Heart left ventricle (tissue), 16 donors: ENCODE measurements around the gene TMEM185B. TPM values are rescaled to one million over a fixed set of nuclear protein-coding genes. Genes with fewer than 3 reads are reported as not detected.

Source experiments
- ATAC-seq, 4 donors: fragments of 200-7000 bp; cut with Tn5 transposase; one replicate each; pipeline ENCODE4 v1.9.1; 2020 to 2022; ENCODE audit warnings: moderate library complexity in 4 of 4, mild to moderate bottlenecking in 3 of 4, moderate number of reproducible peaks in 1 of 4
- DNase-seq, 5 donors: peaks; one replicate each; pipeline ENCODE4 v3.0.0-alpha.2; 2020
- H3K27ac ChIP-seq, 12 donors: fragments of 200-600 bp; sonication (generic) in 4 of 12; one replicate each; pipeline versions ENCODE4 v1.5.0 to v1.8.0; 2016 to 2022; ENCODE audit warnings: mild to moderate bottlenecking in 2 of 12
- H3K27me3 ChIP-seq, 9 donors: fragments of 200-600 bp; sonication (generic) in 2 of 9; one replicate each; pipeline versions ENCODE4 v1.5.1 to v1.8.0; 2016 to 2022; ENCODE audit warnings: mild to moderate bottlenecking in 3 of 9
- H3K36me3 ChIP-seq, 9 donors: fragments of 200-600 bp; sonication (generic) in 2 of 9; one replicate each; pipeline versions ENCODE4 v1.5.0 to v1.8.0; 2018 to 2022; ENCODE audit warnings: mild to moderate bottlenecking in 2 of 9
- H3K4me1 ChIP-seq, 12 donors: fragments of 200-600 bp; sonication (generic) in 4 of 12; one replicate each; pipeline versions ENCODE4 v1.5.0 to v1.8.0; 2016 to 2022; ENCODE audit warnings: mild to moderate bottlenecking in 3 of 12
- H3K4me3 ChIP-seq, 12 donors: fragments of 200-600 bp; sonication (generic) in 4 of 12; one replicate each; pipeline versions ENCODE4 v1.5.0 to v1.8.0; 2017 to 2022; ENCODE audit warnings: mild to moderate bottlenecking in 9 of 12, moderate library complexity in 4 of 12
- H3K9me3 ChIP-seq, 12 donors: fragments of 200-600 bp; sonication (generic) in 4 of 12; one replicate each; pipeline versions ENCODE4 v1.5.0 to v1.8.0; 2016 to 2022; ENCODE audit warnings: mild to moderate bottlenecking in 1 of 12
- POLR2A ChIP-seq, 2 donors: fragments of 450-650 bp; IDR thresholded peaks; one replicate each; pipeline ENCODE4 v1.6.1; 2017; ENCODE audit warnings: antibody characterized with exemption in 2 of 2, mild to moderate bottlenecking in 2 of 2, moderate library complexity in 2 of 2
- WGBS, 4 donors: extraction: QIAGEN DNeasy Blood & Tissue Kit in 2 of 4; methylation state at CpG; one replicate each; pipeline versions ENCODE4 v1.1.5 to v1.1.7; 2013 to 2018; 5-methylcytosine and 5-hydroxymethylcytosine counted together
- intact Hi-C, 10 donors: fragments of 100-400 bp; cut with DNase I; formaldehyde crosslinking; loops; one replicate each; pipeline versions ENCODE4 v1.11.1 to v1.14.2; 2022
- polyA plus RNA-seq, 2 donors: library from polyadenylated mRNA; stranded (reverse); fragments of 200-250 nt; gene quantifications; one replicate each; pipeline ENCODE4 v1.2.3, GENCODE V29; 2013
- total RNA-seq, 9 donors: library from RNA; depleted of rRNA in 2 of 9; stranded (reverse); fragments of >200 nt in 2 of 9; fragmentation: NEBNext Ultra II Directional in 3 of 9; extraction: Animal tissue kit (Norgen Biotek cat#: 25700) in 3 of 9; gene quantifications; one replicate each; pipeline versions ENCODE4 v1.1.0 to v1.2.4, GENCODE V29; 2016 to 2023
- TF ChIP-seq, protein P1 (sequence below), 12 donors: fragments of 200-600 bp; sonication (generic) in 4 of 12; IDR thresholded peaks; one replicate each; pipeline versions ENCODE4 v1.5.0 to v1.8.0; 2018 to 2022; ENCODE audit warnings: antibody characterized with exemption in 12 of 12, mild to moderate bottlenecking in 5 of 12
- donor health status: ischemic (EF 13 %, LVEDD 7.1; RV severe dilation, severe dysfunction).
- donor health status: healthy with polysubstance abuse.
- donor health status: DM: no; HTN: yes; CAD: no.
- donor health status: DM: no; HTN: no; CAD: no.
- donor health status: ischemic (EF 25% LVEDD 6.9; RV normal size, moderate dysfunction).
- donor health status: ischemic (EF 25% LVEDD 5.7; RV mildly dilated, moderate dysfunction).
- donor health status: healthy.
- donor health status: DM: yes; HTN: yes; CAD: no.
- donor health status: ischemic (EF 35%, LVEDD 5.7; RV mildly dilated, moderate dysfunction).
- donor health status: nonischemic (EF 11% LVEDD 7.7; RV severe dilation, severe dysfunction).
- donor health status: DM: yes; HTN: yes; CAD: no.
- donor health status: PGD.
- donor health status: ischemic (EF 29% LVEDD 5.4; RV normal size, mild dysfunction).
- donor health status: nonischemic (EF 23%, LVEDD 6.1; RV moderate dilation, normal function).

TMEM185B gene
- total and polyA plus RNA-seq, 11 donors: 7.8 to 29.8 (median 22.5) TPM

- 74 to 80% (median 74%) methylated on average over 9 to 12 of the region's 12 CpGs for WGBS, 4 donors
- Histone ChIP-seq H3K9me3 (no peaks in the 10 kb centered on the region), H3K36me3 (no peaks in the 10 kb centered on the region), H3K27me3 (no peaks in the 10 kb centered on the region), H3K4me3 (no peak overlapping the region), H3K4me1 (peaks cover 0 to 25% (median 12%) of the 10 kb centered on the region in 12 donors), H3K27ac (no peak overlapping the region)
- no peak for ATAC-seq
- no peak for TF ChIP-seq POLR2A (IDR thresholded peaks at IDR 0.05)
- TF ChIP-seq, protein P1, sequence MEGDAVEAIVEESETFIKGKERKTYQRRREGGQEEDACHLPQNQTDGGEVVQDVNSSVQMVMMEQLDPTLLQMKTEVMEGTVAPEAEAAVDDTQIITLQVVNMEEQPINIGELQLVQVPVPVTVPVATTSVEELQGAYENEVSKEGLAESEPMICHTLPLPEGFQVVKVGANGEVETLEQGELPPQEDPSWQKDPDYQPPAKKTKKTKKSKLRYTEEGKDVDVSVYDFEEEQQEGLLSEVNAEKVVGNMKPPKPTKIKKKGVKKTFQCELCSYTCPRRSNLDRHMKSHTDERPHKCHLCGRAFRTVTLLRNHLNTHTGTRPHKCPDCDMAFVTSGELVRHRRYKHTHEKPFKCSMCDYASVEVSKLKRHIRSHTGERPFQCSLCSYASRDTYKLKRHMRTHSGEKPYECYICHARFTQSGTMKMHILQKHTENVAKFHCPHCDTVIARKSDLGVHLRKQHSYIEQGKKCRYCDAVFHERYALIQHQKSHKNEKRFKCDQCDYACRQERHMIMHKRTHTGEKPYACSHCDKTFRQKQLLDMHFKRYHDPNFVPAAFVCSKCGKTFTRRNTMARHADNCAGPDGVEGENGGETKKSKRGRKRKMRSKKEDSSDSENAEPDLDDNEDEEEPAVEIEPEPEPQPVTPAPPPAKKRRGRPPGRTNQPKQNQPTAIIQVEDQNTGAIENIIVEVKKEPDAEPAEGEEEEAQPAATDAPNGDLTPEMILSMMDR (IDR thresholded peaks at IDR 0.05): no peak
- intact Hi-C loops: no loop called here
- no peak for DNase-seq
These were observed 21.7 kb upstream of the TMEM185B start for GRCh38 chr2:120244656-120245519.

GRCh38 chr2:120243875-120244553 lies 20.8 kb upstream of the TMEM185B start:
- TF ChIP-seq POLR2A (IDR thresholded peaks at IDR 0.05): no peak
- TF ChIP-seq, protein P1 (IDR thresholded peaks at IDR 0.05): no peak
- intact Hi-C loops: no loop called here

GRCh38 chr2:120243211-120243610 lies 20.0 kb upstream of the TMEM185B start:
- Histone ChIP-seq H3K27me3 (peaks cover 0 to 4% (median 0%) of the 10 kb centered on the region in 9 donors), H3K4me3 (no peak overlapping the region), H3K36me3 (no peaks in the 10 kb centered on the region), H3K4me1 (peaks cover 0 to 35% (median 19%) of the 10 kb centered on the region in 12 donors), H3K9me3 (no peaks in the 10 kb centered on the region), H3K27ac (no peak overlapping the region)
- intact Hi-C loops: no loop called here
- TF ChIP-seq, protein P1 (IDR thresholded peaks at IDR 0.05): no peak
- TF ChIP-seq POLR2A (IDR thresholded peaks at IDR 0.05): no peak
- DNase-seq (no peak), ATAC-seq (no peak)
- WGBS, 4 donors: 76 to 94% (median 84%) methylated on average over 3 of the region's 3 CpGs

More at GRCh38 chr2:120243875-120244553, 20.8 kb upstream of the TMEM185B start:
- DNase-seq (no peak), ATAC-seq (no peak)
- H3K27me3 ChIP-seq: peaks cover 0 to 4% (median 0%) of the 10 kb centered on the region in 9 donors
- no peak overlapping the region for H3K27ac ChIP-seq
- H3K4me3 ChIP-seq: no peak overlapping the region
- WGBS, 4 donors: 94 to 98% (median 95%) methylated on average over 6 to 9 of the region's 9 CpGs
- H3K4me1 ChIP-seq: peaks cover 0 to 30% (median 17%) of the 10 kb centered on the region in 12 donors
- no peaks in the 10 kb centered on the region for H3K9me3 ChIP-seq
- H3K36me3 ChIP-seq: no peaks in the 10 kb centered on the region

GRCh38 chr2:120241684-120242083 lies 18.5 kb upstream of the TMEM185B start:
- ATAC-seq (no peak), DNase-seq (no peak)
- peaks cover 0 to 33% (median 15%) of the 10 kb centered on the region in 12 donors for H3K4me1 ChIP-seq
- H3K9me3 ChIP-seq: no peaks in the 10 kb centered on the region
- peak overlapping the region in 5 of 12 donors; percentile 8 to 68 (median 47) for H3K27ac ChIP-seq
- no peaks in the 10 kb centered on the region for H3K36me3 ChIP-seq
- H3K4me3 ChIP-seq: no peak overlapping the region
- WGBS, 4 donors: 82 to 89% (median 87%) methylated on average over 6 of the region's 6 CpGs
- TF ChIP-seq, protein P1 (IDR thresholded peaks at IDR 0.05): no peak
- no peak for TF ChIP-seq POLR2A (IDR thresholded peaks at IDR 0.05)
- peaks cover 0 to 4% (median 0%) of the 10 kb centered on the region in 9 donors for H3K27me3 ChIP-seq
- intact Hi-C loops: no loop called here
